Lower leg skin (tissue), 3 donors: Measurements from ENCODE around the gene ZNF555.

ENCODE experiments used
- CTCF ChIP-seq, 3 donors: fragments of 450-650 bp; IDR thresholded peaks; one replicate each; pipeline ENCODE4 v1.5.1; 2016; ENCODE audit warnings: antibody characterized with exemption in 3 of 3, mild to moderate bottlenecking in 3 of 3, moderate library complexity in 2 of 3
- POLR2A ChIP-seq, 2 donors: fragments of 450-650 bp; IDR thresholded peaks; one replicate each; pipeline ENCODE4 v1.6.1; 2016 to 2017; ENCODE audit warnings: antibody characterized with exemption in 2 of 2, mild to moderate bottlenecking in 1 of 2, moderate library complexity in 1 of 2

GRCh38 chr19:2858864-2859263 is 17.6 kb downstream of the ZNF555 start:
- TF ChIP-seq CTCF (IDR thresholded peaks at IDR 0.05) (no peak), POLR2A (IDR thresholded peaks at IDR 0.05) (no peak)
